HepG2 (cell line): ENCODE results near the gene TTBK1. TPM values are rescaled to one million over a fixed set of nuclear protein-coding genes. Genes with fewer than 3 reads are reported as not detected.

Experiments used
- EP300 ChIP-seq, 3 experiments: sonication (generic) in 1 of 3; formaldehyde crosslinking in 1 of 3; IDR thresholded peaks; 2 replicates each; pipeline versions ENCODE4 v1.5.1 to v1.6.1; 2011 to 2020; ENCODE audit warnings: low read depth in 2 of 3, low read length in 2 of 3, borderline replicate concordance in 1 of 3, improper control_type of control experiment in 1 of 3, mild to moderate bottlenecking in 1 of 3, missing genetic modification reagents in 1 of 3, moderate library complexity in 1 of 3
- KDM2A ChIP-seq: sonication (generic); formaldehyde crosslinking; IDR thresholded peaks from 2 replicates; pipeline ENCODE4 v1.4.0; 2020; ENCODE audit warnings: low read depth, missing genetic modification reagents, borderline replicate concordance
- KLF15 ChIP-seq: sonication (generic); formaldehyde crosslinking; IDR thresholded peaks from 2 replicates; pipeline ENCODE4 v1.8.1; 2023; ENCODE audit warnings: borderline replicate concordance, mild to moderate bottlenecking, inconsistent platforms, missing genetic modification reagents, mixed read lengths
- NBN ChIP-seq: fragments of 450-650 bp; conservative IDR thresholded peaks from 2 replicates; pipeline ENCODE4 v1.6.1; 2017
- NFE2L2 ChIP-seq: fragments of 150-350 bp; IDR thresholded peaks from 2 replicates; pipeline ENCODE4 v1.6.1; 2014; ENCODE audit warnings: low read length
- PLRG1 ChIP-seq: fragments of 450-650 bp; conservative IDR thresholded peaks from 2 replicates; pipeline ENCODE4 v1.6.1; 2016
- PPARG ChIP-seq: conservative IDR thresholded peaks from 2 replicates; pipeline ENCODE4 v1.6.1; 2016; ENCODE audit warnings: missing biosample characterization, missing genetic modification reagents
- RAD51 ChIP-seq: fragments of 450-650 bp; IDR thresholded peaks from 2 replicates; pipeline ENCODE4 v1.6.1; 2016; ENCODE audit warnings: borderline replicate concordance
- SIX4 ChIP-seq: sonication (generic); formaldehyde crosslinking; IDR thresholded peaks from 2 replicates; pipeline ENCODE4 v1.4.0; 2020; ENCODE audit warnings: missing genetic modification reagents
- SMAD9 ChIP-seq: sonication (generic); formaldehyde crosslinking; IDR thresholded peaks from 2 replicates; pipeline ENCODE4 v1.5.1; 2020; ENCODE audit warnings: mild to moderate bottlenecking, missing genetic modification reagents
- ZBTB38 ChIP-seq: sonication (generic); formaldehyde crosslinking; IDR thresholded peaks from 2 replicates; pipeline ENCODE4 v1.5.1; 2020; ENCODE audit warnings: mild to moderate bottlenecking, missing genetic modification reagents
- ZFP37 ChIP-seq: sonication (generic); formaldehyde crosslinking; IDR thresholded peaks from 2 replicates; pipeline ENCODE4 v1.4.0; 2020; ENCODE audit warnings: missing genetic modification reagents, borderline replicate concordance
- ZNF383 ChIP-seq: sonication (generic); formaldehyde crosslinking; IDR thresholded peaks from 2 replicates; pipeline ENCODE4 v1.4.0; 2020; ENCODE audit warnings: missing genetic modification reagents, mild to moderate bottlenecking, borderline replicate concordance
- ZNF501 ChIP-seq: sonication (generic); formaldehyde crosslinking; IDR thresholded peaks from 2 replicates; pipeline ENCODE4 v1.5.1; 2020; ENCODE audit warnings: mild to moderate bottlenecking, moderate library complexity, missing genetic modification reagents
- ZNF674 ChIP-seq: sonication (generic); formaldehyde crosslinking; IDR thresholded peaks from 2 replicates; pipeline ENCODE4 v1.5.0; 2020; ENCODE audit warnings: low read depth, mild to moderate bottlenecking, missing genetic modification reagents
- ZNF788 ChIP-seq: sonication (generic); formaldehyde crosslinking; IDR thresholded peaks from 2 replicates; pipeline ENCODE4 v1.5.0; 2020; ENCODE audit warnings: mild to moderate bottlenecking, missing genetic modification reagents, borderline replicate concordance
- polyA plus RNA-seq, 8 experiments: library from polyadenylated mRNA; depleted of rRNA in 3 of 8; stranded (reverse) in 7 of 8; unstranded in 1 of 8; fragments of >200 nt; fragmentation: Illumina TruSeq in 4 of 8; extraction: Trizol in 4 of 8; gene quantifications; 2 replicates each; pipeline versions ENCODE4 v1.2.1 to v1.2.3, GENCODE V29; 2011 to 2016; ENCODE audit warnings: low read depth in 4 of 8, missing spikeins in 1 of 8, mixed read lengths in 1 of 8; ENCODE audit not compliant: insufficient read depth in 1 of 8
- total RNA-seq, 5 experiments: library from RNA; depleted of rRNA; stranded (reverse); fragments of >200 nt; fragmentation: Illumina TruSeq; extraction: Trizol; gene quantifications; 2 replicates each; pipeline ENCODE4 v1.2.3, GENCODE V29; 2016; ENCODE audit warnings: low read depth in 1 of 5
- TF ChIP-seq, protein P1 (sequence below): sonication (generic); formaldehyde crosslinking; IDR thresholded peaks from 2 replicates; pipeline ENCODE4 v1.8.1; 2022; ENCODE audit warnings: low read depth, mild to moderate bottlenecking, missing genetic modification reagents
- TF ChIP-seq, protein P2 (sequence below): sonication (generic); formaldehyde crosslinking; IDR thresholded peaks from 2 replicates; pipeline ENCODE4 v1.4.0; 2020; ENCODE audit warnings: mild to moderate bottlenecking, missing genetic modification reagents
- TF ChIP-seq, protein P3 (sequence below): sonication (generic); formaldehyde crosslinking; IDR thresholded peaks from 2 replicates; pipeline ENCODE4 v1.4.0; 2020; ENCODE audit warnings: missing genetic modification reagents, borderline replicate concordance
- TF ChIP-seq, protein P4 (sequence below): sonication (generic); formaldehyde crosslinking; IDR thresholded peaks from 2 replicates; pipeline ENCODE4 v1.4.0; 2020; ENCODE audit warnings: missing genetic modification reagents

TTBK1 gene
- total and polyA plus RNA-seq, 2 of the 13 experiments (the other 11 are each of a cell fraction or from before 2014, with no cell fraction given), result 0.24 to 0.33 TPM

DNA sequence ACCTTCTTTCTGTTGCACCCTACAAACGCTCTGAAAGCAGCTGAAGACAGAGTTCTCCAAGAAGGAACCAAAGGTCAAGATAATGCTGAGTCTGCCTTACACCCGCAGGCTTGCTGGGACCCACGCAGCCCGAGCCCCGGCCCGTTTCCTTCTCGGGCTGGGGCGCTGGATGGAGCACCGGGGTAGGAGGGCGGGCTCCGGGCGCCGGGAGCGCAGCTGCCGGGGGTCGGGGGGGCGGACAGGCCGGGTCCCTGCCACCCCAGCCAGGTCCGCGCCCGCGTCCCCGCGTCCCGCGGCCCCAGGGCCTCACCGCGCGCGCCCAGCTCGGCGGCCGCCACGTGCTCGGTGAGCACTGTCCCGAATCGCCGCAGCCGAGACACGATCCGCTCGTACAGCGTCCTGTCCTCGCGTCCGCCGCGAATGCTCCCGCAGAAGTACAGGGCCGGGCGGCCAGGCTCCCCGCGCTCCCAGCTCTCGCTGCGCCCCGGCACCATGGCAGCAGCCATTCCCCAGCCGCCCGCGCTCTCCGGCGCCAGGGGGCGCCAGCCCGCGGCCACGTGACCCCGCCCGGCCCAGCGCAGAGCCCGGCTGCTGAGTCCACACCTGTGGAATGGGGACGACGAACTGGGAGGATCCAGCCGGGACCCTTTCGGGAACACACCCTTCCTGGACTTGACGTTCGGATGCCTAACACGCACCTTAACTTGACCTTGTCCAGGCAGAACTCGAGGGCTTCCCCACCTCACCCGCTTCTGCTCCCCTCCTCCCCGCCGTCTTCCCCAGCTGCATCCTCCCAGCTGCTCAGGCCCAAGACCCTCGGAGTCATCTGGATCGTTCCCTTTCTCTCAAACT is 14.1 kb upstream of the TTBK1 start, which contains the start of gene DNPH1 (continued):
- TF ChIP-seq, protein P1, sequence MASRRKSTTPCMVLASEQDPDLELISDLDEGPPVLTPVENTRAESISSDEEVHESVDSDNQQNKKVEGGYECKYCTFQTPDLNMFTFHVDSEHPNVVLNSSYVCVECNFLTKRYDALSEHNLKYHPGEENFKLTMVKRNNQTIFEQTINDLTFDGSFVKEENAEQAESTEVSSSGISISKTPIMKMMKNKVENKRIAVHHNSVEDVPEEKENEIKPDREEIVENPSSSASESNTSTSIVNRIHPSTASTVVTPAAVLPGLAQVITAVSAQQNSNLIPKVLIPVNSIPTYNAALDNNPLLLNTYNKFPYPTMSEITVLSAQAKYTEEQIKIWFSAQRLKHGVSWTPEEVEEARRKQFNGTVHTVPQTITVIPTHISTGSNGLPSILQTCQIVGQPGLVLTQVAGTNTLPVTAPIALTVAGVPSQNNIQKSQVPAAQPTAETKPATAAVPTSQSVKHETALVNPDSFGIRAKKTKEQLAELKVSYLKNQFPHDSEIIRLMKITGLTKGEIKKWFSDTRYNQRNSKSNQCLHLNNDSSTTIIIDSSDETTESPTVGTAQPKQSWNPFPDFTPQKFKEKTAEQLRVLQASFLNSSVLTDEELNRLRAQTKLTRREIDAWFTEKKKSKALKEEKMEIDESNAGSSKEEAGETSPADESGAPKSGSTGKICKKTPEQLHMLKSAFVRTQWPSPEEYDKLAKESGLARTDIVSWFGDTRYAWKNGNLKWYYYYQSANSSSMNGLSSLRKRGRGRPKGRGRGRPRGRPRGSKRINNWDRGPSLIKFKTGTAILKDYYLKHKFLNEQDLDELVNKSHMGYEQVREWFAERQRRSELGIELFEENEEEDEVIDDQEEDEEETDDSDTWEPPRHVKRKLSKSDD (CRISPR knock-in tag), result peak; percentile 47; the same call in 1 of the 2 replicates
- TF ChIP-seq ZNF383 (CRISPR knock-in tag), result peak; percentile 44; the same call in 1 of the 2 replicates
- 0 out of 4 replicates have a peak, but pooled peaks of 1 of the 2 experiments have one; percentile 24 for TF ChIP-seq EP300 (IDR thresholded peaks at IDR 0.05; ENCODE audit: low read depth in 2 of 2, low read length in 2 of 2)
- no peak for TF ChIP-seq EP300 (CRISPR knock-in tag; IDR thresholded peaks at IDR 0.05; ENCODE audit: borderline replicate concordance)
- peak; percentile 89 for TF ChIP-seq ZBTB38
- TF ChIP-seq NFE2L2, result no peak
- peak; percentile 57; the same call in 1 of the 2 replicates for TF ChIP-seq ZNF501 (CRISPR knock-in tag)
- peak; percentile 55; the same call in 1 of the 2 replicates for TF ChIP-seq RAD51
- no peak for TF ChIP-seq PLRG1
- peak; percentile 68; the same call in 1 of the 2 replicates for TF ChIP-seq ZNF788 (CRISPR knock-in tag)
- TF ChIP-seq ZFP37 (CRISPR knock-in tag), result 0 out of 2 replicates have a peak, but pooled peaks have one; percentile 77
- TF ChIP-seq SIX4 (CRISPR knock-in tag), result 0 out of 2 replicates have a peak, but pooled peaks have one; percentile 21
- no peak; the same call in 1 of the 2 replicates for TF ChIP-seq ZNF674 (CRISPR knock-in tag)
- no peak for TF ChIP-seq NBN
- 0 out of 2 replicates have a peak, but pooled peaks have one; percentile 44 for TF ChIP-seq SMAD9
- TF ChIP-seq, protein P2, sequence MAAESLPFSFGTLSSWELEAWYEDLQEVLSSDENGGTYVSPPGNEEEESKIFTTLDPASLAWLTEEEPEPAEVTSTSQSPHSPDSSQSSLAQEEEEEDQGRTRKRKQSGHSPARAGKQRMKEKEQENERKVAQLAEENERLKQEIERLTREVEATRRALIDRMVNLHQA (CRISPR knock-in tag), result no peak
- TF ChIP-seq, protein P3, sequence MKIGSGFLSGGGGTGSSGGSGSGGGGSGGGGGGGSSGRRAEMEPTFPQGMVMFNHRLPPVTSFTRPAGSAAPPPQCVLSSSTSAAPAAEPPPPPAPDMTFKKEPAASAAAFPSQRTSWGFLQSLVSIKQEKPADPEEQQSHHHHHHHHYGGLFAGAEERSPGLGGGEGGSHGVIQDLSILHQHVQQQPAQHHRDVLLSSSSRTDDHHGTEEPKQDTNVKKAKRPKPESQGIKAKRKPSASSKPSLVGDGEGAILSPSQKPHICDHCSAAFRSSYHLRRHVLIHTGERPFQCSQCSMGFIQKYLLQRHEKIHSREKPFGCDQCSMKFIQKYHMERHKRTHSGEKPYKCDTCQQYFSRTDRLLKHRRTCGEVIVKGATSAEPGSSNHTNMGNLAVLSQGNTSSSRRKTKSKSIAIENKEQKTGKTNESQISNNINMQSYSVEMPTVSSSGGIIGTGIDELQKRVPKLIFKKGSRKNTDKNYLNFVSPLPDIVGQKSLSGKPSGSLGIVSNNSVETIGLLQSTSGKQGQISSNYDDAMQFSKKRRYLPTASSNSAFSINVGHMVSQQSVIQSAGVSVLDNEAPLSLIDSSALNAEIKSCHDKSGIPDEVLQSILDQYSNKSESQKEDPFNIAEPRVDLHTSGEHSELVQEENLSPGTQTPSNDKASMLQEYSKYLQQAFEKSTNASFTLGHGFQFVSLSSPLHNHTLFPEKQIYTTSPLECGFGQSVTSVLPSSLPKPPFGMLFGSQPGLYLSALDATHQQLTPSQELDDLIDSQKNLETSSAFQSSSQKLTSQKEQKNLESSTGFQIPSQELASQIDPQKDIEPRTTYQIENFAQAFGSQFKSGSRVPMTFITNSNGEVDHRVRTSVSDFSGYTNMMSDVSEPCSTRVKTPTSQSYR, result peak; percentile 15; the same call in 1 of the 2 replicates
- TF ChIP-seq, protein P4, sequence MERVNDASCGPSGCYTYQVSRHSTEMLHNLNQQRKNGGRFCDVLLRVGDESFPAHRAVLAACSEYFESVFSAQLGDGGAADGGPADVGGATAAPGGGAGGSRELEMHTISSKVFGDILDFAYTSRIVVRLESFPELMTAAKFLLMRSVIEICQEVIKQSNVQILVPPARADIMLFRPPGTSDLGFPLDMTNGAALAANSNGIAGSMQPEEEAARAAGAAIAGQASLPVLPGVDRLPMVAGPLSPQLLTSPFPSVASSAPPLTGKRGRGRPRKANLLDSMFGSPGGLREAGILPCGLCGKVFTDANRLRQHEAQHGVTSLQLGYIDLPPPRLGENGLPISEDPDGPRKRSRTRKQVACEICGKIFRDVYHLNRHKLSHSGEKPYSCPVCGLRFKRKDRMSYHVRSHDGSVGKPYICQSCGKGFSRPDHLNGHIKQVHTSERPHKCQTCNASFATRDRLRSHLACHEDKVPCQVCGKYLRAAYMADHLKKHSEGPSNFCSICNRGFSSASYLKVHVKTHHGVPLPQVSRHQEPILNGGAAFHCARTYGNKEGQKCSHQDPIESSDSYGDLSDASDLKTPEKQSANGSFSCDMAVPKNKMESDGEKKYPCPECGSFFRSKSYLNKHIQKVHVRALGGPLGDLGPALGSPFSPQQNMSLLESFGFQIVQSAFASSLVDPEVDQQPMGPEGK, result peak; percentile 70
- TF ChIP-seq KDM2A (CRISPR knock-in tag), result peak; percentile 33; the same call in 1 of the 2 replicates
- TF ChIP-seq KLF15 (CRISPR knock-in tag), result no peak; the same call in 1 of the 2 replicates
- TF ChIP-seq PPARG (CRISPR knock-in tag), result peak; percentile 79; the same call in 1 of the 2 replicates
